Endothelial cell of umbilical vein (primary cell): ENCODE data around the gene ZNF777. TPM values are rescaled to one million over a fixed set of nuclear protein-coding genes. Genes with fewer than 3 reads are reported as not detected.
A peak's percentile ranks its signal among the peaks of the same experiment; 100 is the strongest.

Source experiments
- BruUV-seq: library from RNA; stranded (reverse); fragments of 400-500 nt; replicated peaks from 2 replicates; lab custom pipeline; 2021; lab: Mats Ljungman, UMichigan
- CTCF ChIA-PET: fragments of 300-600, 350-600 bp; sonication (Branson Sonifier 250); formaldehyde crosslinking; loops from one replicate; lab custom pipeline; 2021; ENCODE audit warnings: antibody characterized with exemption, inconsistent platforms; lab: Charles Lee
- POLR2A ChIA-PET: fragments of 300-600, 350-600 bp; sonication (Branson Sonifier 250); formaldehyde crosslinking; loops from one replicate; lab custom pipeline; 2021; ENCODE audit warnings: antibody characterized with exemption, inconsistent platforms; lab: Charles Lee
- DNase-seq: peaks from one replicate; pipeline ENCODE4 v3.0.0-alpha.2; 2011; ENCODE audit warnings: low read depth, low spot score
- FAIRE-seq: peaks from 2 replicates; lab custom pipeline; 2011; peaks lifted over from hg19 to GRCh38; lab: Jason Lieb, UNC
- H2AFZ ChIP-seq: 2 replicates; pipeline ENCODE4 v1.6.0; 2012; ENCODE audit warnings: low read depth, low read length, control low read depth, inconsistent platforms
- H3K27ac ChIP-seq: 2 replicates; pipeline ENCODE4 v1.5.1; 2011; ENCODE audit warnings: low read depth, mild to moderate bottlenecking, control low read depth, low read length, moderate library complexity; ENCODE audit not compliant: insufficient read depth
- H3K27me3 ChIP-seq, 2 experiments: 2 replicates each; pipeline versions ENCODE4 v1.6.0 to v1.6.1; 2011; ENCODE audit warnings: low read length in 2 of 2, mixed read lengths in 1 of 2; ENCODE audit not compliant: control insufficient read depth in 2 of 2, insufficient read depth in 2 of 2
- H3K36me3 ChIP-seq, 2 experiments: 2 replicates in 1 of 2; 3 replicates in 1 of 2; pipeline ENCODE4 v1.5.1; 2011; ENCODE audit warnings: low read length in 2 of 2, mild to moderate bottlenecking in 1 of 2, moderate library complexity in 1 of 2; ENCODE audit not compliant: control insufficient read depth in 2 of 2, insufficient read depth in 2 of 2; ENCODE audit errors: extremely low read depth in 1 of 2
- H3K4me1 ChIP-seq: 3 replicates; pipeline ENCODE4 v1.5.1; 2011; ENCODE audit warnings: mild to moderate bottlenecking, low read length; ENCODE audit not compliant: control insufficient read depth, insufficient read depth; ENCODE audit errors: extremely low read depth
- H3K4me2 ChIP-seq: 2 replicates; pipeline ENCODE4 v1.6.1; 2011; ENCODE audit warnings: low read length, control low read depth, mixed read lengths; ENCODE audit not compliant: insufficient read depth
- H3K4me3 ChIP-seq, 3 experiments: fragments of 200-600 bp in 1 of 3; sonication (generic), shearing (Covaris generic) in 1 of 3; replicated peaks in 1 of 3; 2 replicates each; pipeline ENCODE4 v1.5.1; 2011 to 2016; ENCODE audit warnings: control low read depth in 3 of 3, low read length in 3 of 3, mild to moderate bottlenecking in 2 of 3, inconsistent platforms in 1 of 3, low read depth in 1 of 3, moderate library complexity in 1 of 3; ENCODE audit not compliant: insufficient read depth in 1 of 3
- H3K79me2 ChIP-seq: 2 replicates; pipeline ENCODE4 v1.6.0; 2012; ENCODE audit warnings: low read length, inconsistent platforms; ENCODE audit not compliant: control insufficient read depth, insufficient read depth
- H3K9ac ChIP-seq: replicated peaks from 2 replicates; pipeline ENCODE3; 2011; ENCODE audit warnings: low read length, control low read depth; ENCODE audit not compliant: insufficient read depth; ENCODE audit errors: extremely low read depth
- H3K9me1 ChIP-seq: replicated peaks from 3 replicates; pipeline ENCODE4 v1.6.0; 2011; ENCODE audit warnings: mild to moderate bottlenecking, low read length; ENCODE audit not compliant: control insufficient read depth, insufficient read depth; ENCODE audit errors: extremely low read depth
- H3K9me3 ChIP-seq: replicated peaks from 2 replicates; pipeline ENCODE4 v1.5.1; 2012; ENCODE audit warnings: low read length, inconsistent platforms; ENCODE audit not compliant: control insufficient read depth, insufficient read depth
- H4K20me1 ChIP-seq: replicated peaks from 2 replicates; pipeline ENCODE3; 2011; ENCODE audit warnings: mild to moderate bottlenecking, low read length; ENCODE audit not compliant: control insufficient read depth, insufficient read depth; ENCODE audit errors: extremely low read depth
- CTCF ChIP-seq, 2 donors: IDR thresholded peaks; 1 replicate in 1 of 2; 2 replicates in 1 of 2; pipeline ENCODE4 v1.5.1; 2011; ENCODE audit warnings: low read length in 2 of 2, mild to moderate bottlenecking in 2 of 2, moderate library complexity in 2 of 2, control low read depth in 1 of 2, inconsistent platforms in 1 of 2, low read depth in 1 of 2; ENCODE audit not compliant: insufficient read depth in 1 of 2; ENCODE audit errors: extremely low read depth in 1 of 2
- EZH2 ChIP-seq: IDR thresholded peaks from 2 replicates; pipeline ENCODE4 v1.6.1; 2012; ENCODE audit warnings: borderline replicate concordance, low read depth, mild to moderate bottlenecking, moderate library complexity, low read length, inconsistent platforms; ENCODE audit not compliant: severe bottlenecking
- FOS ChIP-seq: IDR thresholded peaks from 2 replicates; pipeline ENCODE4 v1.6.1; 2011; ENCODE audit warnings: mild to moderate bottlenecking, low read length, moderate library complexity, borderline replicate concordance; ENCODE audit not compliant: insufficient read depth
- GATA2 ChIP-seq: IDR thresholded peaks from 2 replicates; pipeline ENCODE4 v1.7.0; 2011; ENCODE audit warnings: low read depth, mild to moderate bottlenecking, moderate library complexity, mixed read lengths, low read length; ENCODE audit not compliant: insufficient read length, insufficient read depth
- JUN ChIP-seq: IDR thresholded peaks from 2 replicates; pipeline ENCODE4 v1.6.1; 2011; ENCODE audit warnings: borderline replicate concordance, low read depth; ENCODE audit not compliant: insufficient read length, insufficient read depth
- MAX ChIP-seq: IDR thresholded peaks from 2 replicates; pipeline ENCODE4 v1.6.1; 2011; ENCODE audit not compliant: insufficient read depth, insufficient read length
- MYC ChIP-seq: IDR thresholded peaks from one replicate; pipeline ENCODE4 v1.6.1; 2011; ENCODE audit warnings: mild to moderate bottlenecking, low read depth, low read length
- POLR2A ChIP-seq: IDR thresholded peaks from 2 replicates; pipeline ENCODE4 v1.6.1; 2012; ENCODE audit warnings: low read depth, mild to moderate bottlenecking, control low read depth, low read length
- POLR2AphosphoS5 ChIP-seq: IDR thresholded peaks from 2 replicates; pipeline ENCODE4 v1.6.1; 2012; ENCODE audit warnings: low read depth, mild to moderate bottlenecking, control low read depth, low read length, moderate library complexity; ENCODE audit not compliant: insufficient read depth
- dilution Hi-C: fragments of 300-500 bp; cut with MboI; formaldehyde crosslinking; loops from one replicate; pipeline ENCODE4 v1.15.0; 2019; ENCODE audit warnings: low sequenced_read_pairs; ENCODE audit not compliant: extremely low pct_ligation_motif_present
- intact Hi-C: fragments of 100-400 bp; cut with micrococcal nuclease; formaldehyde crosslinking; loops from one replicate; pipeline ENCODE4 v1.10.0; 2022
- polyA plus RNA-seq, 4 experiments: library from polyadenylated mRNA; depleted of rRNA in 3 of 4; stranded (reverse) in 3 of 4; unstranded in 1 of 4; fragments of >200 nt; gene quantifications; 2 replicates each; pipeline versions ENCODE4 v1.2.1 to v1.2.3, GENCODE V29; 2011 to 2012; ENCODE audit warnings: missing spikeins in 1 of 4
- total RNA-seq: library from RNA; stranded (reverse); gene quantifications from 2 replicates; pipeline ENCODE4 v1.2.3, GENCODE V29; 2021

The ZNF777 gene
- total and polyA plus RNA-seq, 2 donors (not counting 3 experiments of a cell fraction or from before 2014, with no cell fraction given) = 7.4 to 11.1 TPM

- peak overlapping the region; percentile 18 to 27 (median 20) for H3K4me3 ChIP-seq
- H3K36me3 ChIP-seq = no peaks in the 10 kb centered on the region
- H3K9ac ChIP-seq = no peak overlapping the region
- CTCF ChIA-PET = interaction anchor here (1.0 to 2.4 kb wide), 3 partner anchors 8 to 105 kb away, joined by 3 to 9 read pairs (median 5); no protein-coding TSS in a partner anchor
- DNase-seq = peak; percentile 71
- peak; percentile 86 for FAIRE-seq
- no peaks in the 10 kb centered on the region for H4K20me1 ChIP-seq
- H3K4me2 ChIP-seq = peak overlapping the region; percentile 46
- peak overlapping the region; percentile 83 for H2AFZ ChIP-seq
- dilution Hi-C loops = no loop called here
- H3K27me3 ChIP-seq = peaks cover 0 to 3% of the 10 kb centered on the region in 2 experiments
- TSS peak; percentile 100 for BruUV-seq
- H3K9me1 ChIP-seq = no peaks in the 10 kb centered on the region
- no peak overlapping the region for H3K27ac ChIP-seq
- H3K79me2 ChIP-seq = no peaks in the 10 kb centered on the region
- POLR2A ChIA-PET = no interaction called here
- no peaks in the 10 kb centered on the region for H3K9me3 ChIP-seq
- H3K4me1 ChIP-seq = peaks cover 7% of the 10 kb centered on the region
- intact Hi-C loops = loop anchor here (1.0 kb wide), 1 partner anchor 220 kb away; the partner anchor contains the start of gene ZNF282
- TF ChIP-seq CTCF (IDR thresholded peaks at IDR 0.05; ENCODE audit: extremely low read depth in 1 of 2, insufficient read depth in 1 of 2, low read depth in 1 of 2, low read length in 2 of 2) (no peak), POLR2A (no peak), MAX (no peak), MYC (no peak), FOS (no peak), POLR2AphosphoS5 (no peak), JUN (no peak), EZH2 (no peak), GATA2 (no peak)
Observed at GRCh38 chr7:149414745-149415390, 46.0 kb downstream of the ZNF777 start.
